Large intestine (tissue), 1 donor: ENCODE data around the gene CDSN. TPM values are rescaled to one million over a fixed set of nuclear protein-coding genes. Genes with fewer than 3 reads are reported as not detected.

ENCODE experiments used
- polyA plus RNA-seq: library from polyadenylated mRNA; unstranded; fragments of 120-200 nt; gene quantifications from one replicate; pipeline ENCODE4 v1.2.1, GENCODE V29; 2013

Gene CDSN
- polyA plus RNA-seq, 1 donor: not detected

Other genes starting within 250 kb of the CDSN start
- gene DDR1, start 235.9 kb downstream of the CDSN start, polyA plus RNA-seq: 150 TPM
- 24.4 TPM for gene GTF2H4, start 212.2 kb downstream of the CDSN start, polyA plus RNA-seq
- gene VARS2, start 206.2 kb downstream of the CDSN start, polyA plus RNA-seq: 43.5 TPM
- gene SFTA2, start 188.3 kb downstream of the CDSN start, polyA plus RNA-seq: 0.70 TPM
- gene MUCL3, start 179.5 kb downstream of the CDSN start, polyA plus RNA-seq: 0.04 TPM
- not detected for gene MUC21, start 136.7 kb downstream of the CDSN start, polyA plus RNA-seq
- gene MUC22, start 110.0 kb downstream of the CDSN start, polyA plus RNA-seq: not detected
- gene C6orf15, start 7.9 kb downstream of the CDSN start, polyA plus RNA-seq: not detected
- 0.33 TPM for gene PSORS1C1, start 5.6 kb downstream of the CDSN start, polyA plus RNA-seq
- gene PSORS1C2, start 18.6 kb upstream of the CDSN start, polyA plus RNA-seq: 0.04 TPM
- 17.4 TPM for gene CCHCR1, start 37.4 kb upstream of the CDSN start, polyA plus RNA-seq
- 9.1 TPM for gene TCF19, start 38.1 kb upstream of the CDSN start, polyA plus RNA-seq
- gene POU5F1, start 50.2 kb upstream of the CDSN start, polyA plus RNA-seq: 0.28 TPM
- 225 TPM for gene HLA-C, start 151.6 kb upstream of the CDSN start, polyA plus RNA-seq
- 353 TPM for gene HLA-B, start 236.7 kb upstream of the CDSN start, polyA plus RNA-seq